ENCODE data around the gene AP5S1.

GRCh38 chr20:3812975-3813847 is 7.1 kb upstream of the AP5S1 start:
- TF ChIP-seq CTCF (IDR thresholded peaks at IDR 0.05; ENCODE audit: borderline replicate concordance, extremely low read depth, low read length, poor library complexity, severe bottlenecking), result no peak
- TF ChIP-seq EZH2 (IDR thresholded peaks at IDR 0.05; ENCODE audit: borderline replicate concordance, low read depth, low read length, severe bottlenecking), result no peak

Measured in DND-41 (cell line).